H9 (cell line): ENCODE results near the gene PNMT. TPM values are rescaled to one million over a fixed set of nuclear protein-coding genes. Genes with fewer than 3 reads are reported as not detected.

Experiments used
- DNase-seq: peaks from one replicate; pipeline ENCODE4 v3.0.0-alpha.2; 2017
- H2AFZ ChIP-seq: one replicate; pipeline ENCODE4 v1.6.1; 2013; ENCODE audit warnings: mild to moderate bottlenecking, low read length, control low read depth, moderate library complexity
- H2AK5ac ChIP-seq: 2 replicates; pipeline ENCODE4 v1.6.1; 2013; ENCODE audit warnings: low read length, control low read depth, mixed read lengths; ENCODE audit not compliant: insufficient read length
- H2BK120ac ChIP-seq: one replicate; pipeline ENCODE4 v1.6.1; 2013; ENCODE audit warnings: low read depth, mild to moderate bottlenecking, low read length, control low read depth, inconsistent platforms; ENCODE audit not compliant: poor library complexity, severe bottlenecking
- H2BK12ac ChIP-seq: 2 replicates; pipeline ENCODE4 v1.6.1; 2013; ENCODE audit warnings: low read length, control low read depth, mixed read lengths, low read depth; ENCODE audit not compliant: insufficient read length
- H2BK15ac ChIP-seq: 2 replicates; pipeline ENCODE4 v1.6.1; 2013; ENCODE audit warnings: low read depth, low read length, control low read depth
- H2BK20ac ChIP-seq: one replicate; pipeline ENCODE4 v1.6.1; 2013; ENCODE audit warnings: low read depth, mild to moderate bottlenecking, low read length, control low read depth, inconsistent platforms; ENCODE audit not compliant: poor library complexity, severe bottlenecking
- H2BK5ac ChIP-seq: 2 replicates; pipeline ENCODE4 v1.6.1; 2013; ENCODE audit warnings: low read length, control low read depth, mixed read lengths; ENCODE audit not compliant: insufficient read length
- H3K14ac ChIP-seq: 2 replicates; pipeline ENCODE4 v1.6.1; 2013; ENCODE audit warnings: low read length, control low read depth; ENCODE audit not compliant: insufficient read depth
- H3K18ac ChIP-seq: 2 replicates; pipeline ENCODE4 v1.6.1; 2013; ENCODE audit warnings: low read depth, mild to moderate bottlenecking, mixed read lengths, low read length, control low read depth; ENCODE audit not compliant: insufficient read length
- H3K23ac ChIP-seq: 2 replicates; pipeline ENCODE4 v1.6.1; 2013; ENCODE audit warnings: low read length, control low read depth, mixed read lengths, low read depth; ENCODE audit not compliant: insufficient read length
- H3K23me2 ChIP-seq: 2 replicates; pipeline ENCODE4 v1.6.1; 2013; ENCODE audit warnings: low read depth, mild to moderate bottlenecking, mixed read lengths, low read length, control low read depth; ENCODE audit not compliant: insufficient read length, poor library complexity, severe bottlenecking
- H3K27ac ChIP-seq: 2 replicates; pipeline ENCODE4 v1.5.1; 2013; ENCODE audit warnings: low read length, control low read depth, mixed read lengths, low read depth; ENCODE audit not compliant: insufficient read length
- H3K27me3 ChIP-seq: 2 replicates; pipeline ENCODE4 v1.6.1; 2013; ENCODE audit warnings: low read length, control low read depth, inconsistent platforms; ENCODE audit not compliant: insufficient read depth
- H3K4ac ChIP-seq: 2 replicates; pipeline ENCODE4 v1.6.1; 2013; ENCODE audit warnings: low read depth, mild to moderate bottlenecking, control low read depth, inconsistent platforms, low read length, moderate library complexity
- H3K4me1 ChIP-seq: 2 replicates; pipeline ENCODE4 v1.6.1; 2013; ENCODE audit warnings: low read length, control low read depth, inconsistent platforms; ENCODE audit not compliant: insufficient read depth
- H3K4me2 ChIP-seq: 2 replicates; pipeline ENCODE4 v1.6.1; 2013; ENCODE audit warnings: low read length, control low read depth, mixed read lengths; ENCODE audit not compliant: insufficient read length, insufficient read depth
- H3K56ac ChIP-seq: 2 replicates; pipeline ENCODE4 v1.6.1; 2013; ENCODE audit warnings: low read depth, mild to moderate bottlenecking, mixed read lengths, low read length, control low read depth; ENCODE audit not compliant: insufficient read length
- H3K79me1 ChIP-seq: 2 replicates; pipeline ENCODE4 v1.6.1; 2013; ENCODE audit warnings: low read depth, mild to moderate bottlenecking, moderate library complexity, low read length, control low read depth, inconsistent platforms; ENCODE audit not compliant: insufficient read depth, poor library complexity, severe bottlenecking
- H3K79me2 ChIP-seq: 2 replicates; pipeline ENCODE4 v1.6.1; 2013; ENCODE audit warnings: low read length, control low read depth, inconsistent platforms; ENCODE audit not compliant: insufficient read depth
- H3K9ac ChIP-seq: 2 replicates; pipeline ENCODE4 v1.6.1; 2013; ENCODE audit warnings: low read length, control low read depth, mixed read lengths; ENCODE audit not compliant: insufficient read length; ENCODE audit errors: extremely low read depth
- H3K9me3 ChIP-seq: one replicate; pipeline ENCODE4 v1.6.1; 2013; ENCODE audit warnings: low read depth, low read length, inconsistent platforms; ENCODE audit not compliant: control insufficient read depth
- H3T11ph ChIP-seq: one replicate; pipeline ENCODE4 v1.6.1; 2013; ENCODE audit warnings: mild to moderate bottlenecking, low read length, control low read depth, inconsistent platforms
- H4K20me1 ChIP-seq: one replicate; pipeline ENCODE4 v1.6.1; 2013; ENCODE audit not compliant: control insufficient read depth, insufficient read length, insufficient read depth
- H4K5ac ChIP-seq: 2 replicates; pipeline ENCODE4 v1.6.1; 2013; ENCODE audit warnings: low read depth, mild to moderate bottlenecking, mixed read lengths, low read length, control low read depth; ENCODE audit not compliant: insufficient read length
- H4K8ac ChIP-seq: replicated peaks from 2 replicates; pipeline ENCODE4 v1.6.1; 2013; ENCODE audit warnings: low read length, control low read depth, mixed read lengths, low read depth; ENCODE audit not compliant: insufficient read length
- H4K91ac ChIP-seq: 2 replicates; pipeline ENCODE4 v1.6.1; 2013; ENCODE audit warnings: low read depth, mild to moderate bottlenecking, moderate library complexity, mixed read lengths, low read length, control low read depth; ENCODE audit not compliant: insufficient read length
- H3K27ac Mint-ChIP-seq, 3 experiments: 2 replicates in 2 of 3; 3 replicates in 1 of 3; pipeline ENCODE4 v1.8.0; 2020 to 2021; ENCODE audit warnings: mixed read lengths in 3 of 3, mild to moderate bottlenecking in 1 of 3, moderate library complexity in 1 of 3
- H3K27me3 Mint-ChIP-seq: 2 replicates; pipeline ENCODE4 v1.8.0; 2021; ENCODE audit warnings: low read depth, mild to moderate bottlenecking, moderate library complexity, mixed read lengths
- H3K36me3 Mint-ChIP-seq, 3 experiments: 2 replicates in 2 of 3; 3 replicates in 1 of 3; pipeline ENCODE4 v1.8.0; 2020 to 2021; ENCODE audit warnings: low read depth in 3 of 3, mixed read lengths in 3 of 3; ENCODE audit not compliant: insufficient read depth in 1 of 3
- H3K4me1 Mint-ChIP-seq, 2 experiments: 2 replicates each; pipeline ENCODE4 v1.8.0; 2020; ENCODE audit warnings: mixed read lengths in 2 of 2
- H3K4me3 Mint-ChIP-seq, 2 experiments: 2 replicates in 1 of 2; 3 replicates in 1 of 2; pipeline ENCODE4 v1.8.0; 2020 to 2021; ENCODE audit warnings: mild to moderate bottlenecking in 2 of 2, mixed read lengths in 2 of 2, moderate library complexity in 1 of 2
- H3K9me3 Mint-ChIP-seq, 2 experiments: 2 replicates in 1 of 2; 3 replicates in 1 of 2; pipeline ENCODE4 v1.8.0; 2020; ENCODE audit warnings: mild to moderate bottlenecking in 2 of 2, mixed read lengths in 2 of 2, moderate library complexity in 1 of 2
- WGBS: extraction: QIAGEN DNeasy Blood & Tissue Kit; methylation state at CpG from one replicate; pipeline ENCODE4 v1.1.7; 2013; ENCODE audit warnings: missing lambda C conversion rate, low lambda C conversion rate, mixed read lengths; ENCODE audit not compliant: insufficient read length; ENCODE audit errors: extremely low coverage; 5-methylcytosine and 5-hydroxymethylcytosine counted together
- total RNA-seq: library from RNA; stranded (reverse); gene quantifications from 2 replicates; pipeline ENCODE4 v1.2.1, GENCODE V29; 2021
- TF ChIP-seq, protein P1 (sequence below): fragments of 200-600 bp; sonication (generic); conservative IDR thresholded peaks from 3 replicates; pipeline ENCODE4 v1.8.0; 2021; ENCODE audit warnings: antibody characterized with exemption, mild to moderate bottlenecking

Gene PNMT
- total RNA-seq, 1 experiment from 2014 or later, result 2.1 TPM

DNA sequence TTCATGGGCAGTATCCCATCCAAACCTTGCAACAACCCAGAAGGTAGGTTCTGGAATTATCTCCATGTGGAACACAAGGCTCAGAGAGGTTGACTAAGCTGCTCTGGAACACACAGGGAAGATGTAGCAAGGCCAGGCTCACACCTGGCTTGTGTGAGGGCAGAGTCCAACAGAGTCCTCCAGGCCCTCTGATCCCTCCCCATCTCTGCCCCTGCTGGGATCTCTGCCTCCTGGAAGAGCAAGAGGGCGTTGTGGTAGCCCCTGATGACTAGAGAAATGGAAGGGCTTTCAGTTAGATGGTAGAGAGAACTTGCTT is 48.5 kb upstream of the PNMT start:
- Histone ChIP-seq H4K5ac (no peak overlapping the region), H2BK120ac (no peak overlapping the region), H3K4me1 (no peaks in the 10 kb centered on the region), H2BK20ac (no peak overlapping the region), H3K27me3 (peaks cover 19% of the 10 kb centered on the region; the same call in 1 of the 2 replicates), H2BK5ac (no peak overlapping the region), H3K23me2 (peaks cover 2% of the 10 kb centered on the region), H3K56ac (no peak overlapping the region), H4K20me1 (no peaks in the 10 kb centered on the region), H3K27ac (no peak overlapping the region), H3K4me2 (no peak overlapping the region), H3K79me2 (no peaks in the 10 kb centered on the region), H3K18ac (no peak overlapping the region), H3K23ac (no peak overlapping the region), H2AFZ (no peak overlapping the region), H3K4ac (no peak overlapping the region), H3K79me1 (no peaks in the 10 kb centered on the region), H3K9me3 (no peaks in the 10 kb centered on the region), H4K91ac (no peak overlapping the region), H4K8ac (no peak overlapping the region), H3T11ph (no peak overlapping the region), H2BK12ac (no peak overlapping the region), H2AK5ac (no peak overlapping the region), H2BK15ac (no peak overlapping the region), H3K14ac (no peak overlapping the region; the same call in 1 of the 2 replicates), H3K9ac (no peak overlapping the region)
- DNase-seq, result no peak
- H3K36me3 Mint-ChIP-seq, result no peaks in the 10 kb centered on the region
- TF ChIP-seq, protein P1, sequence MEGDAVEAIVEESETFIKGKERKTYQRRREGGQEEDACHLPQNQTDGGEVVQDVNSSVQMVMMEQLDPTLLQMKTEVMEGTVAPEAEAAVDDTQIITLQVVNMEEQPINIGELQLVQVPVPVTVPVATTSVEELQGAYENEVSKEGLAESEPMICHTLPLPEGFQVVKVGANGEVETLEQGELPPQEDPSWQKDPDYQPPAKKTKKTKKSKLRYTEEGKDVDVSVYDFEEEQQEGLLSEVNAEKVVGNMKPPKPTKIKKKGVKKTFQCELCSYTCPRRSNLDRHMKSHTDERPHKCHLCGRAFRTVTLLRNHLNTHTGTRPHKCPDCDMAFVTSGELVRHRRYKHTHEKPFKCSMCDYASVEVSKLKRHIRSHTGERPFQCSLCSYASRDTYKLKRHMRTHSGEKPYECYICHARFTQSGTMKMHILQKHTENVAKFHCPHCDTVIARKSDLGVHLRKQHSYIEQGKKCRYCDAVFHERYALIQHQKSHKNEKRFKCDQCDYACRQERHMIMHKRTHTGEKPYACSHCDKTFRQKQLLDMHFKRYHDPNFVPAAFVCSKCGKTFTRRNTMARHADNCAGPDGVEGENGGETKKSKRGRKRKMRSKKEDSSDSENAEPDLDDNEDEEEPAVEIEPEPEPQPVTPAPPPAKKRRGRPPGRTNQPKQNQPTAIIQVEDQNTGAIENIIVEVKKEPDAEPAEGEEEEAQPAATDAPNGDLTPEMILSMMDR, result no peak
- no peak overlapping the region for H3K4me3 Mint-ChIP-seq
- no peak overlapping the region for H3K27ac Mint-ChIP-seq
- WGBS, result no CpG with 5 or more reads among the region's 1 CpG
- no peaks in the 10 kb centered on the region; a peak in 1 of 5 replicates for H3K9me3 Mint-ChIP-seq
- peaks cover 96% of the 10 kb centered on the region for H3K27me3 Mint-ChIP-seq
- peaks cover 22 to 28% of the 10 kb centered on the region in 2 experiments for H3K4me1 Mint-ChIP-seq
